HK-2 (cell line): Measurements from ENCODE around the gene DHODH.

ENCODE experiments used
- DNase-seq: peaks from one replicate; pipeline ENCODE4 v3.0.0-alpha.2; 2018; ENCODE audit not compliant: unreplicated experiment

The DHODH gene

DNA sequence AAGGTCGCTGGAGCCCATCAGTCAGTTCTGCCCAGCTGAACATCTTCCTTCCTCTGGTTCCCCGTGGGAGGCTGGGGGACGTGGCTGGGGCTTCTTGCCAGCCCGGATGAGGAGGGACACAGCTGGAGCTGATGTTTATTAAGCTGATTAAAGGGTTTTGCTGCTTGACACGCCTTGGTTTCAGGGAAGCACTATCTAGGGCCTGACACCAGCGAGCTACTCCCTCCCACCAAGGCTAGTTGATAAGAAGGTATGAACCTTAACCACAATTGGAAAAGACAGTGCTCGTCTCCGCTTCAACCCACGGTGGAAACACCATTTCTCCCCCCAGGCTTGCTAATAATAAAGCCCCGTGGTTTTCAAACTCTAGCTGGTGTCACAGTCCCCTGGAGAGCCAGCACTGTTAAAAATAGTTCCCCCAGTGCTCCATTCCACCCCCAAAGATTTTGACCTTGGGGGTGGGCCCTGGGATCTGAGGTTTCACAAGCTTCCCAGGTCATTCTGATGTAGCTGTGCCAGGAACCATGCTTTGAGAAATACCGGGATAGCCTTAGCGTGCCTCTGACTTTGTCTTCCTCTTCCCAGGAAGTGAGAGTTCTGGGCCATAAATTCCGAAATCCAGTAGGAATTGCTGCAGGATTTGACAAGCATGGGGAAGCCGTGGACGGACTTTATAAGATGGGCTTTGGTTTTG, 5.5 kb downstream of the DHODH start:
- DNase-seq: no peak

DNA sequence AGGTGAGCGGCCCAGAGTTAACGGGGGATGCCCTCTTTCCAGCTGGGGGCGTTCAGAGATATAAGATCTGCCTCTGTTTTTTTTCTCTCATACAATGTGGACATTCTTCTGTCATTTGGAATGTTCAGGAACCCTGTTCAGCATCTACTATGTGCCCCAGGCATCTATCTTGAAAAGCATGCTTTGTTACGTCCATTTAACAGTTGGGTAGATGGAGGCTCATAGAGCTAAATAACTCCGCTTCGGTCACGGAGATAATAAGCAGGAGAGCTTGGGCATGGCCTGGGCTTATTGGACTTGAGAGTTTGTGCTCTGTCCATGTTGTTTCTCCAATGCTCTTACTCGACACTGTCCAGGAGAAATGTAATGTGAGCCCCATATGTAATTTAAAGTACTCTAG, 6.1 kb downstream of the DHODH start:
- no peak for DNase-seq

DNA sequence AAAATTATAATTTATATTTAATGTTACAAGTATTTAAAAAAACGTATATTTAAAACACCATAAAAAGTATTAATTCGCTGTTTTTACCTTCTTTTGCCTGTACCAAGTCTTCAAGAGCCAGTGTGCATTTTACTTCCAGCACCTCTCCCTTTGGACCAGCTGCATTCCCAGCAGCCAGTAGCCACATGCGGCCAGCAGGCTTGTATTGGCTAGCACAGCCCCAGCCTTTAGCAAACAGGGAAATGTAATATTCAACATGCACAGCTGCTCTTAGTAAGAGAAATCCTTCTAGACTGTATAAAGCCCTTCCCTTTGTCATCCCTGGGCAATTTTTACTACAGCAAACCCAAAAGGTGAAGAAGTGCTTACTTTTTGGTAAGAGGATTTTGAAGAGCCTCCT, 6.6 kb downstream of the DHODH start:
- DNase-seq: no peak

DNA sequence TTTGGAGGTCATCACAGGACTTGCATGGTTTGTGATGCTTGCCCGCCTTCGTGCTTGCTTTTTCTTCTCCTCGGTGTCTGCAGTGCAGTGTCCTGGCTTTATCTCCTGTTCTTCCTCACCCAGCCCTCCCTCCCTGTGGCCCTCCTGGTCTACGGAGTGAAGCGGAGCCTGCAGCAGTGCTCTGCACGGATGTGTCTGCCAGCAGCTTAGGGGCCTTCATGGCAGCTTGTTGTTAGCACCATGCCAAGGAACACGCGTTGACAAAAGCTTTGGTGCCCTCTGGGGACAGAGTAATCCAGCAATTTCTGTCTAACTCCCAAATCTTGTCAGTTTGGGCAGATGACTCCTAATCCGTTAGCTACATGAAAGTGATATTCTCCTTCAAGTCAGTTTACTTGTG, 9.9 kb downstream of the DHODH start:
- no peak for DNase-seq

DNA sequence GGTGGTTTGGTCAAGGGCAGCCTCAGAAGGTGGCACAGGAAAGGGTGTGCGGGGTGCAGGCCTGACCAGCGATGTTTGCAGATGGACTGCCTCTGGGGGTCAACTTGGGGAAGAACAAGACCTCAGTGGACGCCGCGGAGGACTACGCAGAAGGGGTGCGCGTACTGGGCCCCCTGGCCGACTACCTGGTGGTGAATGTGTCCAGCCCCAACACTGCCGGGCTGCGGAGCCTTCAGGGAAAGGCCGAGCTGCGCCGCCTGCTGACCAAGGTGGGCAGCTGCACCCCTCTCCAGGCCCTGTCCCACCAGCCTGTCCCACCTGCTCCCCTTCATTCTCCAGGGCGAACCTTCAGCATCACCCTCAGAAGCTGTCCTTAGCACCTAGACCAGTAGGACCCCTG, 12.5 kb downstream of the DHODH start:
- no peak for DNase-seq

DNA sequence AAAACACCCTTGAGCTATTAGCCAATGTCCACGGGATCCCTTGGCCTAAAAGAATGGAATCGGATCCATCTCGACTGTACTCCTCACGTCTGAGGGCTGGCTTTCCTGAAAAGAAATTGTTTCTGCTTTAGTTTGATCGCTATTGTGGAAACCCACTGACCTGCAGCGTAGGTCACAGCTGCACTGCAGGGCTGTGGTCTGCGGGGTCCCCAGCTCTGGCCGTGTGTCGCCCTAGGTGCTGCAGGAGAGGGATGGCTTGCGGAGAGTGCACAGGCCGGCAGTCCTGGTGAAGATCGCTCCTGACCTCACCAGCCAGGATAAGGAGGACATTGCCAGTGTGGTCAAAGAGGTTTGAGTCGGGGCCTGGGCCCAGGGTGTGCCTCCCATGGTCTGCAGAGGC, 13.6 kb downstream of the DHODH start:
- DNase-seq: no peak

DNA sequence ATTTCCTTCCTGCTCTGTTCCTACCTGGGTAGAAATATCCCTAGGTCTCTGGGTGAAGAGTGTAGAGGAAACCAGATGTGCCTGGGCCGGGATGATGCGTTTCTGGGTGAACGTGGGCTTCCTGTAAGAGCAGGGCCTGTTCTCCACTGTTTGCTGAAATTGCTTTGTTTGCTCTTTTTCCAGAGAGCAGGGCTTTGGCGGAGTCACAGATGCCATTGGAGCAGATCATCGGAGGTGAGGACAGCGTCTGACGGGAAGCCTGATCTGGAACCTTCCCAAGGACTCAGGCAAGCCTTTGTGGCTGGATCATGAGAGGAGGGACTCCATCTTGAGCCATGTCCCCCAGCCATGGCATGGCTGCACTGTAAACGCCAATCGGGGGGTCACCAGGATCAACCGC, 15.4 kb downstream of the DHODH start:
- no peak for DNase-seq

DNA sequence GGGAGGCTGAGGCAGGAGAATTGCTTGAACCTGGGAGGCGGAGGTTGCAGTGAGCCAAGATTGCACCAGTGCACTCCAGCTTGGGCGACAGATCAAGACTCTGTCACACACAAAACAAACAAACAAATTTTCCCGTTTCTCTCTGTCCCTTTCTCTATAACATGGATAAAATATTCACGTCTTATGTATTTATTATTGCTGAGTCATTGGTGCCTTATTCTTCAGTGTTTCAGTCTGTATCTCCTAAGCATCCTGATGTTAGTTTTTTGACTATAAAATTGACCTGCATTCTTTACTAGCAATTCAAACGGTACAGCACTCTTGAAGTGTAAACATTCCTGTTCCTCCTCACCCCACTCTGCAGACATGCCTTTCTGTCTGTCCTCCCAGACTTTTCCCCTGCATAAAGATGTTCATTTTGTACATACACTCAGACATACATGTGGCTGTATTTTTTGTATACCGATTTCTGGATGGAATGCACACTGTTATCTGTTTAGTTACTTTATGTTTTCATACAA, 16.4 kb downstream of the DHODH start:
- DNase-seq: no peak

DNA sequence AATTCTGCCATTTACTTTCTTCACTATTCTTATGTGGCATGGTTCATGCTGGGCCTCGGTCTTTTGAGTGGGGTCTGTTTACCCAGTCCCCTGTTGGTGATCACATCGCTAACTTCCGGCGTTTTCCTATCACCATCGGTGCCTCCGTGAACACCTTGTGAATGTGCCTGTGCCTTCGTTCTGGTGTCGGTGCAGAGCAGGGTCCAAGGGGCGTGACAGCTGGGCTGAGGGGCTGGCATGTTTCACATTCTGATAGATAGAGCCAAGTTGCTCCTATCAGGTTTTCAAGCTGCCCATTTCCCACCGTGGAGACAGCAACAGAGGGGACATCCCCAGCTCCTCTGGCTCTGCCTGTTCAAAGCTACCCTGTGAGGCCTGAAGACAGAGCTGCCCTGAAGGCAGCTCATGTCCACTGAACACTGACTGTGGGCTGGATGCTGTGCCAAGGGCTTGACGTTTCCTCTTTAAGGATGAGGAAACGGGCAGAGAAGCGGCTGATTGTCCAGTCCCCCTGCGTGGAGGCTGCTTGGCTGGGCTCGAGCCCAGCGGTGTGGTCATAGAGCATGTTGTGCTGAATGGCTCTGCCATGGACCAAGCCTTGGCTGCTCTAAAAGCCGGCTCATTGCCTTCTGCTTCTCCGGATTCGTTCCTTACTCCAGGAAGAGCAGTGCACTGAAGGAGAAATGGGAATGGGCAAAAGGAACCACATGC, 17.0 kb downstream of the DHODH start:
- DNase-seq: no peak

DNA sequence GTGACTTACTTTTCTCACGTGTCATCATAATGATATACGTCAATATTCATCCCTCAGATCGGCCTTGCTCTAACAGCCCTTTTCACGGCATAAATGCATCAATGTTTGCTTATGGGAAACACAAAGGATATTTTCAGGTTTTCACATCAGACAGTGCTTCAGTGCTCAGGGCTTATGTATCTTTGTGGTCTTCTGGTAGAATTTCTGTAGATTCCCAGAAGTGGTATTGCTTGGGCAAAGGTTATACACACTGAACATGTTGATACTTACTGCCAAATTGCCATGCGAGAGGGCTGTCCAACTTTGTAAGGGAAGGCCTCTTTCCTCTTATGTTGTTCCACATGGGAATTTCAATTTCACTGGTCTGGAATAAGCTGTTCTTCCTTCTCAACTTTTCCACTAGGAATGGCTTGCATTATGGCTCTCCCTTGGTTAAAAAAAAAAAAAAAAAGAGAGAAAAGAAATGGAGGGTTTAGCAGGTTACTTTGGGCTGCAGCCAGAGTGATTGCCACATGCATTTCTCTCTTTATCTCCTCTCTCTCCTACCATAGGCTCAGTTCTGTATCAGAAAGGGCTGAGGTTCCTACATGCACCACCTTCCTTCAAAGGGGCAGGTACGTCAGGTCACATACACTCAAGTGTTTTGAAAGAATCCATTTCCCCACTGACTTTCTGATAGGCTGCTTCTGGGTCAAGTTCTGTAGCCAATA, 19.3 kb downstream of the DHODH start:
- DNase-seq: no peak

DNA sequence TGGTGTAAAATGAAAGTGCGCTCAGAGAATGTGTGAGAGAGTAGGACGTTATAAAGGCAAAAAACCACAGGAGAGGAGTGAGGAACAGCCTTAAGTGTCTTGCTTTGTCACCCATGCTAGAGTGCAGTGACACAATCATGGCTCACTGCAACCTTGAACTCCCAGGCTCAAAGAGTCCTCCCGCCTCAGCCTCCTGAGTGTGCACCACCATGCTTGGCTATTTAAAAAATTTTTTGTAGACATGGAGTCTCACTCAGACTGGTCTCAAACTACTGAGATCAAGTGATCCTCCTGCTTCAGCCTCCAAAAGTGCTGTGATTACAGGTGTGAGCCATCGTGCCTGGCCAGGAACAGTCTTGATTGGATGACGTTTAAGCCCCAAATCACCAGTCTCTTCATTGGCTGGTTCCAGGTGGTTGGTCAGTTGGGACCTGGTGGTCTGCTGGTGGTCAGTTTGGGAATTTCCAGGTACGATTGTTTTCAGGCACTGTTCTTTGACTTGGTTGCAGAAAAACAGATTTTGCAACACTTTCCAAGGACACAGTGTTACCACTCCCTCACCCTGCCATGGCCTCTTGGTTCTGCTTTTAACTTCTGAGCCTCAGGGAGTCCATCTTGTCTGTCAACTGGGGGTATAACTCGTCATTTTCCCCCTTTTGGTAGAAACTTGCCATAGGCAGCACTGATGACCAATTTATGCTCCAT, 21.2 kb downstream of the DHODH start:
- DNase-seq: no peak

DNA sequence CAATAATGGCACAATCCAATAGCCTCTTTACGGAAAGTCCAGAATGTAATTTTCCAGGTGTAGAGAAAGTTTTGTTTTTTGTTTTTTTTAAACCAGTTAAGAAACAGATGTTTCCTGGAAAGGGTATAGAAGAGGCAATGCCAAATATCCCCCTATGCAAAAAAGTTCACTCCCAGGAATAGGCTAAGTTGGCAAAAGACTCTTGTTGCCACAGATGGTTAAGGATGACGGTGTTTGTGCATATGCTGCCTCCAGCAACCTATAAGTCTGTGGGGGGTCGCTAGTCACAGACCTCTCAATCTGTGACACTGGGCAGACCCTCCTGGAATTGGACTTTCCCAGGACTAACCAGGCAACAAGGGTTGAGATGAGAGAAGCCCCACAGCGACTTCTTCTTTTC, 24.9 kb downstream of the DHODH start:
- DNase-seq: no peak

DNA sequence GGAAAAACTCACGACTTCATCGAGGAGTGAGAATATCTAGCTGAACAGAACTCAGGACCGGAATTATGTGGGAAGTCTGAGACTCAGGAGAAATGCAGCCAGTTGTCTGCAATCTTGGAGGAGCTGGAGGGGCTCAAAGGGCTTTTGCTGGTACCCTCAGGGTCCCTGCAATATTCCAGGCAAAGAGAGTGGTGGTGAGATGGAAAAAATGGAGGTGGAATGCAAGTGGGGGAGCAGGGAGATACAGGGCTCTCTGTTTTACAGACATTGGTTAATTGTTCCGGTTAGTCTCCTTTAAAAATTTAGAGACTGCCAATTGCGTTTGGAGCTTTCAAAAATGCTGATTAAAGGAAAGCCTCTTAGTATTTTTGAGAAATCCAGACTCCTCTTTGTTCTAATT, 27.6 kb downstream of the DHODH start:
- DNase-seq: no peak

DNA sequence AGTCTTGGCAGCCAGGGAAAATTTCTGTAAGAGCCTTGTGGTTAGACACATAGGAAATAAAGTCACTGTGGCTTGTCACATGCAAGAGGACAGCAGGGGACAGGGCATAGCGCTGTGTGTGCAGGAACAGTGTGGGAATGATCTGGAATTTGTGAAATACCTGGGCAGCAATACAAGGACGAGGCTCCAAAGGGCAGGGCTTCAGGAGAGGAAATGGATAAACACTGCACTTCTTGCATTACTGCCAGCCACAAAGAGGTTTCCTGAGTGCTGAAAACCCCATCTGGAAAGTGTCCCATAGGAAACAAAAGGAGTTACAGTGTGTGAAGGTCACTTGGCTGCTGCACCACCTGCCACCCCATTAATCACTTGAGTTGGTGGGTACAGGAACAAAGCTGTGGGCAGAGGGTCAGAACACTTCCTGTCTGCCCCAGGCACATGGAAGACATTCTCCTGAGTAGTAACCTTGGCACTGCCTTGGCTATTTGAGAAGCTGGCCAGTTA, 33.7 kb downstream of the DHODH start:
- DNase-seq: no peak

DNA sequence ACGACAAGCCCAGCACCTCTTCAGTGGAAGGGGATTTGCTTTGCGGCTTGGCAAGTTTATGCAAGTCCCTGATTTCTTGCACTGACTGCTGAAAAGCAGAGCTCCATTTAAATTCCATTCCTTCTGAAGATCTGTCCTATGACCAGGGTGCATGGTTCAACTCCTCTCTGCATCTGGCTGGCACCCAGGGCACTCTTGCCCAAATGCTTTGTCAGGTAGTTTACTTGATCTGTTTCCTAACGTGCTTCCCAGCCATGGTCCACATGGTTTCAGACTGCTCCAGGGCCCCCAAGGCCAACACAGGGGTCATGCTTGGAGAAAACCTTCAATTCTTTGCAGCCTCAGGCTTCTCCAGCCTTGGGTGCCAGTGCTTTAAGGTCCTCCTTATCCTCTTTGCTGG, 34.5 kb downstream of the DHODH start:
- DNase-seq: no peak

DNA sequence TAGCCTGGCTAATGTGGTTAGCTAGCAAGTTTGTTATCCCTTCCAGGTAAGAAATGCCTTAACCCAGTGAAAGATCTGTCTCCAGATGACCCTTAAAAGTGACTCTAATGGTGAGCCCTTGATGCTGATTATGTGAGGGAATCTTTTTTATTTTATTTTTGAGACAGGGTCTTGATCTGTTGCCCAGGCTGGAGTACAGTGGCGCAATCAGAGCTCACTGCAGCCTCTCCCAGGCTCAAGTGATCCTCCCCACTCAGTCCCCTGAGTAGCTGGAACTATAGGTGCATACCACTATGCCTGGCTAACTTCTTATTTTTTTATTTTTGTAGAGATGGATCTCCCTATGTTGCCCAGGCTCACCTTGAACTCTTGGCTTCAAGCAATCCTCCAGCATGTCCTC, 35.0 kb downstream of the DHODH start:
- DNase-seq: no peak

DNA sequence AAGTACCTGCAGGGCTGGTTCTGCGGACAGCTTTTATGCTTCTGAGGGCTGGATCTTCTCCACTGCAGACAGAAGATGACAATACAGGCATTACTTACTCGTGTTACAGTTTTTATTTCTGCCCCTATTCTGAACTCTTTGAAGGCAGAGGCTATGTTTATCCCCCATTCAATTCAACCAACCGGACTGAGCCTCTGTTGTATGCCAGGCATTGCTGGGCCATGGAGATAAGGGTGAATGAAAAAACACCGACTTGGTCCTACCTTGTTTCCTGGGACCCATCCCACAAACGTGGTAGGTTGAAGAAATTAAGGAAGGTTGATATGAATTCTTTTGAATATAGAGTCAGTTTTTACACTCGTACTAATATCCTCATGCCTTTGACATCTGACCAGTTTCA, 35.8 kb downstream of the DHODH start:
- no peak for DNase-seq

DNA sequence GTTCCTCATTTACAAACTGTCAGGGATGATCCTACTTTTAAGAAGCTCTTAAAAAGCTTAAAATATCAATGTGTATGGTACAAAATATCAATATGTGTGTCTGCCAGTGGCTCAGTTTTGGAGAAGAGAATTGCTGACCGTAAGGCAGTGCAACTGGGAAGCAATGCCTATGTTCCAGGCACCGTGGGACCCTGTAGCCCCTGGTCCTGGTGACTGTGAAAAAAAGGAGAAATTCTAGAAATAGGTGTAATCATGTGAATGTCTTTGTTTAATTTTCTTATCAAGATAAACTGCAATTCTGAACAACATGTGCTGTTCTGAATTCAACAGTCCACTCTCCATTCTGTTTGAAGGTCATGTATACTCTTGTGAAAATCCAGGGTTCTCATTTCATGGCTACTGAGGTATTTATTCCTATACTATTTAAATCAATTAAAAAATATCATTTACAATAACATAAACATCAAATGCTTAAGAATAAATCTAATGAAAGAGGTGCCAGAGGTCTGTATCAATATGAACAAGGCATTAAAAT, 36.3 kb downstream of the DHODH start:
- DNase-seq: no peak

DNA sequence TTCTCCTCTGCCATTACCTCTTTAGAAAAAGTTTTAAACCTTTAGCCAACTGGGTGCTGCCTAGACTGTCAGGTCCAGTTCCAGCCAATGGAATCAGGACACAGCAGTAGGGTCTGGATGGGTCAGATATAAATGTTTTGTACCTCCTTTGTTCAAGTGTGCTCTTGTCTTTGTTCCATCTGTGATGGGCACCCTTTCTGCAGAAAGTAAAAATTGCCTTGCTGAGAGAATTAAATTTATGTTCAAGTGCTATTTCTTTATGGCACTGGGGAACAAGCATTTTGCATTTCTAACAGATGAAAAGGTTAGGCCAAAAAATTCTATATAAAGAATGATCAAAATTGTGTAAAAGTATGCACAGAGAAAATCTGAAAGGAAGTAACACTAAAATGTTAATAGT, 40.6 kb downstream of the DHODH start:
- no peak for DNase-seq

DNA sequence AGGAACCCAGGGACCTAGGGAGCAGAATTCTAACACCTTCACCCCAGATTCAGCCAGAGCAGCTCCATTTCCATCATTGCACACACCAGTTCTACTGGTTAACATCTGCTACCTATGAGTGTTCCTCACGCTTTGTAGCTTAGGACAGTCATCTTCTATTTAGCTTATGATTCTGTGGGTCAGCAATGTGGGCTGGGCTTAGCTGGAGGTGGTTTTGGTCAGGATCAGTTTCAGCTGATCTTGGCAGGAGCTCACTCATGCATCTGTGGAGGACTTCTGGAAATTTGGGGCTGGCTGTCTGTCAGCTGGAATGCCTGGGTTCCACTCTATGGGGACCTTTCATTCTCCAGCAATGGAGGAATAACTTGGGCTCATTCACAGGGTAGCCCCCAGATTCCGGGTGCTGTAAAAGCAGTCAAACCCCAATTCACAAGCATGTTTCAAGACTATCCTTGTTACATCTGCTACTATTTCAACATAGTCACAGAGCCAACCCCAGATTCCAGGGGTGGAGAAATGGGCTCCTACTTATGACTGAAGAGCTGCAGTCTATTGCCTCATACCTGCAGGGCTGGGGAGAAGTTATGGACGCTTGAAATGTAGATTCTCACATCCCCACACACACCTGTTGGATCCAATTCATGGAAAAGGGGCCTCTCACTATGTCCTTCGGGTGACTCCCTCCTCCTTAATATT, 42.4 kb downstream of the DHODH start:
- no peak for DNase-seq

DNA sequence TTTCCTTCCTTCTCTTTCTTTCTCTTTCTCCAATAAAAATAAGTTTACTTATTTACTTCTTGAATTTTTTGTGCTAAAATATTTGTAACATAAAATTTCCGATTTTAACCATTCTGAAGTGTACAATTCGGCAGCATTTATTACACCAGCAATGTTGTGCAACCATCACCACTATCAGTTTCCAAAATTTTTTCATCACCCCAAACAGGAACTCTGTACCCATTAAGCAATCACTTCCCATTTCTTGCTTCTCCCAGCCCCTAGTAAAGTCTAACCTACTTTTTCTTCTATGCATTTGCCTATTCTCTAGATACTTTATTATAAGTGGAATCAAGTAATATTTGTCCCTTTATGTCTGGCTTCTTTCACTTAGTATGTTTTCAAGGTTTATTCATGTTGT, 43.3 kb downstream of the DHODH start:
- no peak for DNase-seq
